Activated CD8-positive, alpha-beta memory T cell treated with anti-CD3 and anti-CD28 coated beads, Interleukin-2, amount 50 U/mL, for 24 hours (primary cell): ENCODE data around the gene SEMA6A.

ENCODE experiments used
- DNase-seq: peaks from one replicate; pipeline ENCODE4 v3.0.0-alpha.2; 2020; ENCODE audit errors: extremely low read depth

The SEMA6A gene

DNA sequence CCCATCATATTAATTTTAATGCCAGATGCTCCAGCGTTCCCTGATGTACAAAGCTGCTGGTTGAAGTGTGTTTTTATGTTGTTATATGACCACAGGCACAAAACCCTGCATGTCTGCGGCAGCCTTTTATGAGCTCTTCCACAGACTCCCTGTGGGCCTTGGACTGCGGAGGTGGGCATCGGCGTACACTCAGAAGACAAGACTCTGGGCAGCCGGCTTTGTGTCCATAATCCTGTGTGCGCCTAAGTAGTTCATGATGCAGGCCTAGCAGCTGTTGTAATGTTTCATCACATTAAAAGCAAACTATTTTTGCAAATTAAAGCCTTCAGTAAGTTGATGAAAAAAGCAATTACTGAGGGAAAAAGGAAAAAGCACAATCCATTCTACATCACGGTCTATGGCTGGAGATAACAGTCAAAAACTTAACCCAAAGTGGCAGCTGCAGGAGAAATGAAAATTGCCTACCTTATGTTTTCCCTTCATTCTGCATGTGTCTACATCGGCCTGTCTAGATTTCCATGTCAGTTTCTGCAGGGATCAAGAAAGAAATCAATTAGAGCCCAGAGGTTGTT lies 78.8 kb downstream of the SEMA6A start:
- no peak for DNase-seq

- DNase-seq, result no peak
Measured at GRCh38 chr5:116494784-116495450, 79.7 kb downstream of the SEMA6A start.

DNA sequence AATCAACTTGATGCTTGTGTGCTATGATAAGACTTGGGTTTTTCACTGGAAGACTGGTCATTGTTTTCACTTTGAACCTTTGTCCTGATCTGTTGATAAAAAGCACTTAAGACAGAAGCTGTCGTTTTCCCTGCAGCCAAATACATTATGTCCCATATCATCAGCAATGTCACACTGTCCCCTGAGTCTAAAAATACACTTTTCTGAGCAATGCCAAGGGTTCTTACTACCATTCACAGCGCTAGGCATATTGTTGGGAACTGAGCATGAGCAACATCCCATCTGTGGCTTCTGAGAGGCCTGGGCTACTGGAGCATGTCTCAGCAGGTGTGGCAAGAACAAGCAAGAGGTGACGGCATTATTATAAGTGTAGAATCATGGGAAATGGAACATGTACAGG lies 81.8 kb downstream of the SEMA6A start:
- DNase-seq, result no peak

GRCh38 chr5:116492016-116492623 lies 82.5 kb downstream of the SEMA6A start:
- no peak for DNase-seq

DNA sequence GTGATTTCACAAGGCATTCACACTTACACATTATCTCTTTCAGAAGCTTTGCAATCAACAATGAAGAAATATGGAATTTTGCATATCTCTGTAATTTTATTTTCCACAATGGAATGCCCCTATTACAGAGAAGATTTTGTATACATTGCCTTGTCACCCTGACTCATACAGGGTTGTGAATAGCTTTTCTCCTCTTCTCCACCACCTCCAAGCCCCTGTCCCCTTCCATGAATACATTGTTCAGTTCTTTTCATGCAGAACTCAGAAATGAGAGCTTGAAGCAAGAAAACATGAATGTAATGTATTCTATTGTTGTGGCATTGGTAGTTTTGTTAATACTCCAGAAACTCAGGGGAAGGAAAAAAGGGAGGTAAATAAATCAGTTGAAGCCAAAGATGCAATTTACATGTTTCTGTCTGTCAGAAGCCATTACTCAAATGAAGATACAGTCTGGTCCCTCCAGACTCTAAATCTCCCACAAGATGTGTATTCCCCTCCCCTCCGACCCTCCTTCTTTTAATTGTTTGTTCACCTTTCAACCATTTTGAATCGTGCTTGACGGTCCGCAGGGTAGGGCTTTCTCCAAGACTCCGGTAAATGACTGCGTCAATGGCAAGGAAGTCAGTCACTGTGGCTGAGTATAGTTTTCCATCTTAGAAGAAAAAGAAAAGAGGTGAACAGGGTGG lies 86.1 kb downstream of the SEMA6A start:
- no peak for DNase-seq

DNA sequence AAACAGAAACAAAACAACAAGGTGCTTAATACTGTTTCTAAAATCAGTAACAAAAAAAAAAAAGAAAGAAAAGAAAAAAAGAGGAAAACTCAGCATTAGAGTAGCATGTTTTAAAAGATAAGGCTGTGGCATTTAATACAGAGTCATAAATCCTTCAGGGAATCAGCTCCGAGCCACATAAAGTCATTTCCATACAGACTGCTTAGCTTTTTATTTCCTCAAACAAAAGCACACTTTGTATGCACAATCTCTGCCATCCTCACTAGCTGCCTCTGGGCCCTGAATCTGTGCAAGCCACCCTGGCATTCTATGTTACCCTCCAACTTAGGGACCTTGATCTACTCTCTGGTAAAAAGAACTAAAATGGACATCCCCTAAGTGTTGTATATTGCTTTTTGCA lies 87.6 kb downstream of the SEMA6A start:
- no peak for DNase-seq

DNA sequence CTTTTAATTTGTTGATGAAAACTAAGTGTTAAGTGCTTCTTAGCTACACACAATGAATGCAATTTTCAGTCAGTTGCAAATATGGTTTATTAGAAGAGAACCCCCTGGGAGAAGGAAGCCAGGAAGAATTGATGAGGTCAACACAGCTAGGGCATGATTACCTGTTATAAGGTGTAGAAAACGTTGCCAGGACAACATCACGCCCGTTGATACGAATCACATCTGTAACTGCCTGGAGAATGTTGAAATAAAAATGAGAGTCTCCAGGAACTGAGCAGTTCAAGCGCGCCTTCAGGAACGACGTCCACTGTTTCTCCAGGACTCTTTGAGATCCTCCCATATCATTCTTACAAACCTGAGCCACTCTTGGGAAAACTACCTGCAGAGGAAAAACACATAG lies 88.0 kb downstream of the SEMA6A start:
- no peak for DNase-seq

GRCh38 chr5:116484645-116485044 lies 90.0 kb downstream of the SEMA6A start:
- no peak for DNase-seq

GRCh38 chr5:116482394-116482793 lies 92.2 kb downstream of the SEMA6A start:
- no peak for DNase-seq

DNA sequence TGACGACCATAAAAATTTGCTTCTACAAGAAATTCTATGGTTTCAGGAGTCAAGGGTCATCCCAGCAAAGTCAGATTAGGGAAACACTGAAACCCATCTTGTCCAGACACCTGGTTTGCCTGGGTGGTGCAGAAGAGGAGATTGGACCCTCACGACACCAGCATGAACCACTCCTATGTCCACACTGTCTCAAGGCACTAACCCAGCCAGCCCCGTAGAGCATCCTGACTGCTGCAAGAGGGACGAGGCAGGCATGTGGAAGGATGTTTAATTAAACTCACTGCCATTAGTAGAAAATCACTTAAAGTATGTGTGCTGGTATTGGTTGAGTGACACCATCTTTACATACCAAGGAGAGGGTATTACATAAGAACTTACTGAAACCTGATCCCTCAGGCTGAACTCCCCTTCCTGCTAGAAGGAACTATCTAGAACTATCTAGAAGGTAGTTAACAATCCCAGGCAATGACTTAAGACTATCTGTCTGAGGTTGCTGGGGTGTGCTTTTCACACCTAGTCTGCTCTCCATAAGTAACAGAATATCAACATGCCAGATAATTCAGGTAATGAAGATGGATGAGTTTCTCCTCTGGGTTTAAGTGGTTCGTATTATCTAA lies 93.6 kb downstream of the SEMA6A start:
- no peak for DNase-seq

- no peak for DNase-seq
Measured at GRCh38 chr5:116479776-116480675, 94.6 kb downstream of the SEMA6A start.

DNA sequence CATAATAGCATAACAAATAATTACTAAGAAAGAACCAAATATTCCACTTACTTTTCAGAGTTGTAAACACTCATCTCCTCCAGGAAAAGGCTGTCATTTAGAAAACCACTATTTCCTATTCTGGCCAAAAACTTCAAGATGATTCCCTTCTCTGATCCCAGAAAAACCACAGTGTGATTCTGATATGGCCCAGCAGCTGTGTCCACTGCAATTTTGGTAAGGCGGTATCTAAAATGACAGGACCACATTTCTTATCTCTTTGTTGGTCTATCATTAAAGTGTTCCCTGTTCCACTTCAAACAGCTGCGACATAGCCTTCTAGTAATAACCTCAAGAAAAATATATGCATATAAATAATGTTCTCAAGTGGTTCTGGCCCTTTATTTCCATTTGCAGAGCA lies 96.1 kb downstream of the SEMA6A start:
- DNase-seq, result no peak

GRCh38 chr5:116476897-116477537 lies 97.6 kb downstream of the SEMA6A start:
- DNase-seq, result no peak

GRCh38 chr5:116475338-116475737 lies 99.3 kb downstream of the SEMA6A start:
- DNase-seq, result no peak

DNA sequence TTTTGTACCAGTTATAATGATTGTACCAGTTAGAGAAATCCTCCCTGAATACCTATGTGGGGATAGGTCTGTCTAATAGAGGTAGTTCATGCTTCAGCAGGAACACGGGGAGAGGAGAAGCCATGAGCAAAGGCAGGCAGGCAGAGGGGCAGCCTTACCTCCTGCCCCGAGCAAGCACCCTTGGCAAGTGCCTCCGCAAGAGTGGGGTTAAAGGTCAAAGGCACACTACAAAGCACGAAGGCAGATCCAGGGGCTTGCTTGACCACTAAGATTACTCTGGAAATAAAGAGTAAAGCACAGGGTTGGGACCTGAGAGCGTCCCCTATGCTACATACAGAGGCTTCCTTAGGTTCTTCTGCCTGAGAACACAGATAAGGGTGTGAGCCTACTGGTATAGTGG lies 100.9 kb downstream of the SEMA6A start:
- DNase-seq, result no peak

DNA sequence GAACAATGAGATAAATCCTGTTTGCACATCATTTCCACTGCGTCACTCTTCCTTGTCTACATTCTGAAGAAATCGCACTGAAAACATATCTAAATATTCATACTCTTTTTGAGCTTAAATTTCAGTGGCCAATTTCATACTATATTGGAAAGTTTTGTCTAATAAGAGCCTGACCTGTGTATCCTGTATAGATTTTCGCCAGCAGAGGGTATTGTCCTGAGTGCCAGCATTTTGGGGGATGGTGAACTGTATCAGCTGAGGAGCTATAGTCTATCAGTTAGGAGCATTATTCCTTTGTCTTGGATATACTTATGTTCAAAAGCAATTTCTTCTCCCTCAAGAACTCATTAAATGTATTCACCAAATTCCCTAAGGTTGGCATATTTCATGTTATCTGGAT lies 102.3 kb downstream of the SEMA6A start:
- DNase-seq, result no peak

DNA sequence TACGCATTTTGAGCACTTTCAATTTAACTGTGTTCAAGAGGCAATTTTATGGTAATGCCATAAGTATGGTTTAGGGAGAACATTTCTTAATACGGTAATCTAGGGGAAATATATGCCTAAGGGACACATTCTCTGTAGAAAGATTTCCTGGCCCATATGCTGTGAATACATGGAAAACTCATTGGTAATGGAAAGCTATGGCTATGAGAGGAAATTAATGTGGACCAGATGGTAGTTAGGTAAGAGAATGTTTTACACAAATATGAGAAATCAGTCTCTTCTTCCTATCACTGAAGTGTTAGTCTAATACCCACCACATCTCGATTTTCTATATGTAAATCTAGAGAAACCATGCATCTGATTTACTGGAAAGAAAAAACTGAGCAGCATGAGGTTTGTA lies 105.0 kb downstream of the SEMA6A start:
- no peak for DNase-seq

DNA sequence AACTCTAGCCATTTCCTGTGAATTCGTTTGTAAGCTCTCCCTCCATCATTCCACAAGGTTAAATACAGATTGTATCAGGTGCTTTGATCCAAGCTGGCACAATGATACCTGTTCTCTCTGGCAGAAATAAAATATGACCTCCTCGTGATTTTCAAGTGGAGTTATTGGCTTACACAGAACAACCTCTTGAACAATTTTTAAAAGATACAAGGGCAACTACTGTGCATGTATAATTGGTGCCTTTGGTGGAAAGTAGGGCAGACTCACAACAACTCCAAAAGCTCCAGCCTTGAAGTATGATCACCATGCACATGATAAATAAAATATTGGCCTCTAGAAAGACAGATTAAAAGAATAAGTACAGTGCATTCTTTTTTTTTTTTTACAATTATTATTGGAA lies 106.0 kb downstream of the SEMA6A start:
- DNase-seq, result no peak

DNA sequence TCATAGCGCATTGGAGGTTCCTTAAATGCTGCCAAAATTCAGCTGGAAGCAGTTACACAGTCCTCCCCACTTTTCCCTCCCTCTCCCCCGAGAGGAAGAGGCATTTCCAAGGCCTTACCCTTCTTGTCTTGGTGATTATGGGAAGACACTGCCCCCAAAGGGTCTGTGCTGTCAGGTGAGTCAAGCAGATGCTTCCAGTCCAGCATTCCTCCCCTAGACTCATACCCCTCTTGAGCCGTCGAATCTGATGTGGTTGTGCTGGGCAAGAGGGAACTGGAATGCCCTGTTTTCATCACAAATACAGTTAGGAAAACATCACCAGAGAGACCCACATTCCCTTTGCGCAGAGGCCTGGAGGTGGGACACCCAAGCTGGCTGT lies 107.2 kb downstream of the SEMA6A start:
- DNase-seq, result no peak

- DNase-seq, result no peak
Measured at GRCh38 chr5:116466727-116467464, 107.7 kb downstream of the SEMA6A start.
